WTC11 (cell line): Measurements from ENCODE around the gene SLF1. TPM values are rescaled to one million over a fixed set of nuclear protein-coding genes. Genes with fewer than 3 reads are reported as not detected.

ENCODE experiments used
- ATAC-seq: fragments of 200-7000 bp; cut with Tn5 transposase; 2 replicates; pipeline ENCODE4 v1.10.0; 2021; ENCODE audit warnings: mild to moderate bottlenecking, moderate library complexity
- CTCF ChIA-PET: fragments of 300-600 bp; sonication (Branson Sonifier 250); formaldehyde crosslinking; loops from one replicate; lab custom pipeline; 2021; ENCODE audit warnings: antibody characterized with exemption; lab: Charles Lee
- POLR2A ChIA-PET: fragments of 350-600 bp; sonication (Branson Sonifier 250); formaldehyde crosslinking; loops from one replicate; lab custom pipeline; 2021; ENCODE audit warnings: antibody characterized with exemption; lab: Charles Lee
- DNase-seq: peaks from one replicate; pipeline ENCODE4 v3.0.0; 2021; ENCODE audit warnings: low spot score
- H3K27ac Mint-ChIP-seq: 2 replicates; pipeline ENCODE4 v1.8.0; 2021; ENCODE audit warnings: mixed read lengths
- H3K27me3 Mint-ChIP-seq: 2 replicates; pipeline ENCODE4 v1.8.0; 2021; ENCODE audit warnings: low read depth, mild to moderate bottlenecking, moderate library complexity, mixed read lengths
- H3K36me3 Mint-ChIP-seq: 2 replicates; pipeline ENCODE4 v1.8.0; 2021; ENCODE audit warnings: mixed read lengths
- H3K4me1 Mint-ChIP-seq: 2 replicates; pipeline ENCODE4 v1.8.0; 2022; ENCODE audit warnings: mixed read lengths
- H3K4me3 Mint-ChIP-seq: 2 replicates; pipeline ENCODE4 v1.8.0; 2021; ENCODE audit warnings: mild to moderate bottlenecking, moderate library complexity, mixed read lengths
- H3K9me3 Mint-ChIP-seq: 2 replicates; pipeline ENCODE4 v1.8.0; 2021; ENCODE audit warnings: mixed read lengths
- ATF2 ChIP-seq: sonication (generic); formaldehyde crosslinking; IDR thresholded peaks from 2 replicates; pipeline ENCODE4 v1.8.1; 2022; ENCODE audit warnings: low read depth, missing genetic modification reagents, borderline replicate concordance
- E2F1 ChIP-seq: sonication (generic); formaldehyde crosslinking; IDR thresholded peaks from 2 replicates; pipeline ENCODE4 v1.8.0; 2022; ENCODE audit warnings: mild to moderate bottlenecking, missing genetic modification reagents
- ELF4 ChIP-seq: sonication (generic); formaldehyde crosslinking; IDR thresholded peaks from 2 replicates; pipeline ENCODE4 v1.8.1; 2022; ENCODE audit warnings: low read depth, mild to moderate bottlenecking, moderate library complexity, missing genetic modification reagents
- EMX1 ChIP-seq: fragments of 250-450 bp; sonication (Bioruptor Pico); IDR thresholded peaks from 2 replicates; pipeline ENCODE4 v1.8.0; 2021; ENCODE audit warnings: mild to moderate bottlenecking
- FOXP4 ChIP-seq: sonication (generic); formaldehyde crosslinking; IDR thresholded peaks from 2 replicates; pipeline ENCODE4 v1.8.0; 2022; ENCODE audit warnings: mild to moderate bottlenecking, missing genetic modification reagents
- GABPB1 ChIP-seq: sonication (generic); formaldehyde crosslinking; IDR thresholded peaks from 2 replicates; pipeline ENCODE4 v1.8.1; 2023; ENCODE audit warnings: mild to moderate bottlenecking, missing genetic modification reagents
- GTF2I ChIP-seq: fragments of 250-450 bp; sonication (Bioruptor Pico); conservative IDR thresholded peaks from 2 replicates; pipeline ENCODE4 v1.4.0; 2021; ENCODE audit warnings: mild to moderate bottlenecking
- NFE2L1 ChIP-seq: sonication (generic); formaldehyde crosslinking; IDR thresholded peaks from 2 replicates; pipeline ENCODE4 v1.8.1; 2023; ENCODE audit warnings: missing genetic modification reagents
- NR3C1 ChIP-seq: sonication (generic); formaldehyde crosslinking; conservative IDR thresholded peaks from 2 replicates; pipeline ENCODE4 v1.8.1; 2023; ENCODE audit warnings: low read depth, mild to moderate bottlenecking, missing genetic modification reagents
- PRDM15 ChIP-seq: sonication (generic); formaldehyde crosslinking; IDR thresholded peaks from 2 replicates; pipeline ENCODE4 v1.8.0; 2022; ENCODE audit warnings: missing genetic modification reagents
- TCF7 ChIP-seq: sonication (generic); formaldehyde crosslinking; IDR thresholded peaks from 2 replicates; pipeline ENCODE4 v1.8.0; 2022; ENCODE audit warnings: mild to moderate bottlenecking, low read depth, missing genetic modification reagents, moderate library complexity
- TEAD1 ChIP-seq: sonication (generic); formaldehyde crosslinking; IDR thresholded peaks from 2 replicates; pipeline ENCODE4 v1.8.0; 2022; ENCODE audit warnings: mild to moderate bottlenecking, missing genetic modification reagents
- ZBTB21 ChIP-seq: sonication (generic); formaldehyde crosslinking; IDR thresholded peaks from 2 replicates; pipeline ENCODE4 v1.8.1; 2023; ENCODE audit warnings: mild to moderate bottlenecking, missing genetic modification reagents, borderline replicate concordance
- ZNF263 ChIP-seq: sonication (generic); formaldehyde crosslinking; IDR thresholded peaks from 2 replicates; pipeline ENCODE4 v1.8.1; 2022; ENCODE audit warnings: low read depth, mild to moderate bottlenecking, moderate library complexity, missing genetic modification reagents
- ZNF317 ChIP-seq: sonication (generic); formaldehyde crosslinking; IDR thresholded peaks from 2 replicates; pipeline ENCODE4 v1.8.1; 2023; ENCODE audit warnings: low read depth, mild to moderate bottlenecking, moderate library complexity, missing genetic modification reagents, borderline replicate concordance
- total RNA-seq: library from RNA; stranded (reverse); gene quantifications from 3 replicates; pipeline ENCODE4 v1.2.3, GENCODE V29; 2021
- TF ChIP-seq, protein P1 (sequence below): sonication (generic); formaldehyde crosslinking; IDR thresholded peaks from 2 replicates; pipeline ENCODE4 v1.8.1; 2022; ENCODE audit warnings: missing genetic modification reagents, borderline replicate concordance
- TF ChIP-seq, protein P2 (sequence below): fragments of 250-450 bp; sonication (Bioruptor Pico); IDR thresholded peaks from 2 replicates; pipeline ENCODE4 v1.9.0; 2021; ENCODE audit warnings: mild to moderate bottlenecking, borderline replicate concordance

The SLF1 gene
- total RNA-seq, 1 experiment from 2014 or later = 15.7 TPM

GRCh38 chr5:94613583-94613982, 4.9 kb upstream of the SLF1 start:
- DNase-seq (no peak), ATAC-seq (peak; percentile 61)
- Mint-ChIP-seq H3K9me3 (no peaks in the 10 kb centered on the region), H3K4me1 (peaks cover 32% of the 10 kb centered on the region), H3K27me3 (no peaks in the 10 kb centered on the region), H3K36me3 (no peaks in the 10 kb centered on the region), H3K27ac (no peak overlapping the region), H3K4me3 (no peak overlapping the region)
- CTCF ChIA-PET = interaction anchor here (0.6 to 2.3 kb wide), 3 partner anchors 13 to 280 kb away, joined by 3 to 8 read pairs (median 6); no protein-coding TSS in a partner anchor
- POLR2A ChIA-PET = no interaction called here
- no peak for TF ChIP-seq NR3C1
- TF ChIP-seq GABPB1 (CRISPR knock-in tag) = no peak
- TF ChIP-seq NFE2L1 (CRISPR knock-in tag) = no peak
- TF ChIP-seq PRDM15 (CRISPR knock-in tag) = no peak
- no peak for TF ChIP-seq GTF2I (CRISPR knock-in tag)
- no peak for TF ChIP-seq TEAD1 (CRISPR knock-in tag)
- no peak for TF ChIP-seq FOXP4 (CRISPR knock-in tag)
- TF ChIP-seq, protein P1, sequence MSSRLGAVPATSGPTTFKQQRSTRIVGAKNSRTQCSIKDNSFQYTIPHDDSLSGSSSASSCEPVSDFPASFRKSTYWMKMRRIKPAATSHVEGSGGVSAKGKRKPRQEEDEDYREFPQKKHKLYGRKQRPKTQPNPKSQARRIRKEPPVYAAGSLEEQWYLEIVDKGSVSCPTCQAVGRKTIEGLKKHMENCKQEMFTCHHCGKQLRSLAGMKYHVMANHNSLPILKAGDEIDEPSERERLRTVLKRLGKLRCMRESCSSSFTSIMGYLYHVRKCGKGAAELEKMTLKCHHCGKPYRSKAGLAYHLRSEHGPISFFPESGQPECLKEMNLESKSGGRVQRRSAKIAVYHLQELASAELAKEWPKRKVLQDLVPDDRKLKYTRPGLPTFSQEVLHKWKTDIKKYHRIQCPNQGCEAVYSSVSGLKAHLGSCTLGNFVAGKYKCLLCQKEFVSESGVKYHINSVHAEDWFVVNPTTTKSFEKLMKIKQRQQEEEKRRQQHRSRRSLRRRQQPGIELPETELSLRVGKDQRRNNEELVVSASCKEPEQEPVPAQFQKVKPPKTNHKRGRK (CRISPR knock-in tag) = no peak
- TF ChIP-seq ATF2 (CRISPR knock-in tag) = no peak

GRCh38 chr5:94614156-94614805, 4.2 kb upstream of the SLF1 start:
- Mint-ChIP-seq H3K27ac (no peak overlapping the region), H3K9me3 (no peaks in the 10 kb centered on the region), H3K4me1 (peaks cover 35% of the 10 kb centered on the region), H3K27me3 (no peaks in the 10 kb centered on the region), H3K36me3 (no peaks in the 10 kb centered on the region), H3K4me3 (no peak overlapping the region)
- ATAC-seq (no peak), DNase-seq (no peak)
- ChIA-PET POLR2A (interaction anchor here (0.6 kb wide), 1 partner anchor 14 kb away, joined by 4 read pairs; no protein-coding TSS in a partner anchor), CTCF (interaction anchor here (0.6 to 2.3 kb wide), 5 partner anchors 12 to 279 kb away, joined by 3 to 8 read pairs (median 6); no protein-coding TSS in a partner anchor)
- TF ChIP-seq TCF7 (CRISPR knock-in tag) = no peak
- TF ChIP-seq E2F1 (CRISPR knock-in tag) = no peak
- TF ChIP-seq EMX1 (CRISPR knock-in tag) = no peak
- TF ChIP-seq, protein P2, sequence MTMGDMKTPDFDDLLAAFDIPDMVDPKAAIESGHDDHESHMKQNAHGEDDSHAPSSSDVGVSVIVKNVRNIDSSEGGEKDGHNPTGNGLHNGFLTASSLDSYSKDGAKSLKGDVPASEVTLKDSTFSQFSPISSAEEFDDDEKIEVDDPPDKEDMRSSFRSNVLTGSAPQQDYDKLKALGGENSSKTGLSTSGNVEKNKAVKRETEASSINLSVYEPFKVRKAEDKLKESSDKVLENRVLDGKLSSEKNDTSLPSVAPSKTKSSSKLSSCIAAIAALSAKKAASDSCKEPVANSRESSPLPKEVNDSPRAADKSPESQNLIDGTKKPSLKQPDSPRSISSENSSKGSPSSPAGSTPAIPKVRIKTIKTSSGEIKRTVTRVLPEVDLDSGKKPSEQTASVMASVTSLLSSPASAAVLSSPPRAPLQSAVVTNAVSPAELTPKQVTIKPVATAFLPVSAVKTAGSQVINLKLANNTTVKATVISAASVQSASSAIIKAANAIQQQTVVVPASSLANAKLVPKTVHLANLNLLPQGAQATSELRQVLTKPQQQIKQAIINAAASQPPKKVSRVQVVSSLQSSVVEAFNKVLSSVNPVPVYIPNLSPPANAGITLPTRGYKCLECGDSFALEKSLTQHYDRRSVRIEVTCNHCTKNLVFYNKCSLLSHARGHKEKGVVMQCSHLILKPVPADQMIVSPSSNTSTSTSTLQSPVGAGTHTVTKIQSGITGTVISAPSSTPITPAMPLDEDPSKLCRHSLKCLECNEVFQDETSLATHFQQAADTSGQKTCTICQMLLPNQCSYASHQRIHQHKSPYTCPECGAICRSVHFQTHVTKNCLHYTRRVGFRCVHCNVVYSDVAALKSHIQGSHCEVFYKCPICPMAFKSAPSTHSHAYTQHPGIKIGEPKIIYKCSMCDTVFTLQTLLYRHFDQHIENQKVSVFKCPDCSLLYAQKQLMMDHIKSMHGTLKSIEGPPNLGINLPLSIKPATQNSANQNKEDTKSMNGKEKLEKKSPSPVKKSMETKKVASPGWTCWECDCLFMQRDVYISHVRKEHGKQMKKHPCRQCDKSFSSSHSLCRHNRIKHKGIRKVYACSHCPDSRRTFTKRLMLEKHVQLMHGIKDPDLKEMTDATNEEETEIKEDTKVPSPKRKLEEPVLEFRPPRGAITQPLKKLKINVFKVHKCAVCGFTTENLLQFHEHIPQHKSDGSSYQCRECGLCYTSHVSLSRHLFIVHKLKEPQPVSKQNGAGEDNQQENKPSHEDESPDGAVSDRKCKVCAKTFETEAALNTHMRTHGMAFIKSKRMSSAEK = no peak
- TF ChIP-seq ZBTB21 (CRISPR knock-in tag) = no peak
- TF ChIP-seq ZNF317 (CRISPR knock-in tag) = no peak
- TF ChIP-seq ELF4 (CRISPR knock-in tag) = no peak
- TF ChIP-seq ZNF263 (CRISPR knock-in tag) = no peak
- no peak for TF ChIP-seq GABPB1 (CRISPR knock-in tag)
